ENCODE data around the gene UCP3.

UCP3 gene

DNA sequence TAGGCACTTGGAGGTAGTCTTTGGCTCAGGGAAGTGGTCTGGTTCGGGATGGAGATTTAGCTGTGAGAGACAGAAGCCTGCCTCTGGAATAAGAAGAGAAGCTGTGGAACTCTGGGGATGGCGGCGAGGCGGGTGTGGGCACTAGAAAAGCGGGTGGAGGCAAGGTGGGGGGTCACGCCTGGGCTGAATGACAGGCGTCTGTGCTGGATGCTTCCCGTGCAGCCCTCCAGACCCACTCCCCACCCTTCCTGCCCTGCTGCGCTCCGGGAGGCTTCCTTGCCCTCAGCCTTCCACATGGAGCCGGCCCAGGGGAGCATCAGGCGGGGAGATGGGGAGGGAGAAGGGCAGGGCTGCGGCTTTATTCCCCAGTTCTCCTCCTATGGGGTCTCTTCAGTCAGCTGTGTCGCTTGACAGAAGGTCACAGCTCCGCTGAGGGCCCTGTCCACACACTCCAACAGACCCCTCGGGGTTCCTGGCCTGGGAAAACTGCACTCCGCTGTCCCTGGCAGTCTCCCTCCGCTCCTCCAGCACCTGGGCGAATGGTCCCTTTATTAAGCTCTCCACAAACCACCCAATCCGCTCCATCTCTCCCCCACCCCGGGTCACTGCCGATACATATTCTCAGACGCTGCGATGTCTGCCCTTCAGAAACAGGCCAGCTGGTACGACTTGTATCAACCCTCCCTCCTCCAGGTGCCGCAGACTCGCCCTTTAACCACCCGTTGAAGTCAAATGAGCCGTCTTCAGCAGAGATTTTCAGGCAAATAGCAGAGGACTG, 51.8 kb downstream of the UCP3 start:
- no peak for DNase-seq (ENCODE audit: low read depth in 2 of 2)

- no peak for DNase-seq (ENCODE audit: low read depth in 2 of 2)
These were observed 57.1 kb downstream of the UCP3 start for GRCh38 chr11:73951797-73952196.

GRCh38 chr11:73950869-73951710, 57.8 kb downstream of the UCP3 start, which contains the start of gene DNAJB13:
Gene DNAJB13, plus strand, starts transcription at chr11:73951026. Its CDS starts 44 bp downstream, at chr11:73951070.
- no peak for DNase-seq (ENCODE audit: low read depth in 2 of 2)

Data from fibroblast of skin of left quadriceps (primary cell).